Activated T-cell treated with anti-CD3 and anti-CD28 coated beads, Interleukin-2, amount 50 U/mL, for 4 hours (primary cell): ENCODE results near the gene REV1. TPM values are rescaled to one million over a fixed set of nuclear protein-coding genes. Genes with fewer than 3 reads are reported as not detected.

Source experiments
- ATAC-seq, 2 donors: fragments of 200-7000 bp; cut with Tn5 transposase; one replicate each; pipeline ENCODE4 v1.10.0; 2021
- DNase-seq: peaks from one replicate; pipeline ENCODE4 v3.0.0-alpha.2; 2020
- H3K27me3 Mint-ChIP-seq: one replicate; pipeline ENCODE4 v1.8.0; 2021; ENCODE audit warnings: low read depth, mixed read lengths
- H3K36me3 Mint-ChIP-seq: one replicate; pipeline ENCODE4 v1.8.0; 2022; ENCODE audit warnings: mixed read lengths; ENCODE audit not compliant: insufficient read depth
- H3K4me1 Mint-ChIP-seq: one replicate; pipeline ENCODE4 v1.8.0; 2021; ENCODE audit warnings: low read depth, mixed read lengths
- H3K4me3 Mint-ChIP-seq: one replicate; pipeline ENCODE4 v1.8.0; 2021; ENCODE audit warnings: mild to moderate bottlenecking, moderate library complexity, mixed read lengths
- H3K9me3 Mint-ChIP-seq: one replicate; pipeline ENCODE4 v1.8.0; 2021; ENCODE audit warnings: mixed read lengths
- total RNA-seq, 3 donors: library from RNA; stranded (reverse); gene quantifications; one replicate each; pipeline ENCODE4 v1.2.1, GENCODE V29; 2021

REV1 gene
- total RNA-seq, 3 donors from 2014 or later, result 22.0 to 26.8 (median 23.1) TPM

DNA sequence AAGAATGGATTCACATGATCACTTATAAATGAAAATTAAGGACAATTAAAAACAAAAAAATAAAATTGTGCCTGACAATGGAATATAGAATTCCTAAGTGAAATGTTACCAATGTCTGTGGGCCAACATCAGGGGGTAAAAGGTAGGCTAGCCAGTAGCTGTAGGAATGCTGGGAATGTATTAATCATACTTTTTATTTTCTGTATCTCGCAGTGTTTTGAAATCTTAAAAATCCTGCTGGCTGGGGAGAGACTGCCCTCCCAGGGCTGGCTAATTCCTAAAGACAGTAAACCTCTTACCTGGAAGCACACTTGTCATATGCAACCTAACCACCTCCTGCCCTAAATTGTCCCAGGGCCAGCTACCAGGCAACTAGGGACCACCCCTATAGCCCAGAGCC, 69.8 kb downstream of the REV1 start:
- ATAC-seq (no peak), DNase-seq (no peak)
- no peaks in the 10 kb centered on the region for H3K4me1 Mint-ChIP-seq
- H3K27me3 Mint-ChIP-seq, result no peaks in the 10 kb centered on the region
- H3K4me3 Mint-ChIP-seq, result no peak overlapping the region
- H3K36me3 Mint-ChIP-seq, result peaks cover 47% of the 10 kb centered on the region
- no peaks in the 10 kb centered on the region for H3K9me3 Mint-ChIP-seq

DNA sequence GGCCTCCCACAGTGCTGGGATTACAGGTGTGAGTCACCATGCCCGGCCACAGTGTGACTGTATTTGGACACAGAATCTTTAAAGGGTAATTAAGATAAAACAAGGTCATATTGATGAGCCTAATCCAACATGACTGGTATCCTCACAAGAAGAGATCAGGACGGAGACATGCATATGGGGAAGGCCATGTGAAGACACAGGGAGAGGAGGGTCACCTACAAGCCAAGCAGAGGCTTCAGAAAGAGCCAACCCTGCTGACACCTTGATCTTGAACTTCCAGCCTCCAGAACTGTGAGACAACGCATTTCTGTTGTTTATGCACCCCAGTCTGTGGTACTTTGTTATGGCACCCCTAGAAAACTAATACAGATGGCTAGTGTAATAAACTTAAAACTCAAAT, 72.4 kb downstream of the REV1 start:
- Mint-ChIP-seq H3K4me3 (no peak overlapping the region), H3K4me1 (no peaks in the 10 kb centered on the region), H3K27me3 (no peaks in the 10 kb centered on the region), H3K9me3 (no peaks in the 10 kb centered on the region), H3K36me3 (peaks cover 50% of the 10 kb centered on the region)
- DNase-seq (no peak), ATAC-seq (no peak)

DNA sequence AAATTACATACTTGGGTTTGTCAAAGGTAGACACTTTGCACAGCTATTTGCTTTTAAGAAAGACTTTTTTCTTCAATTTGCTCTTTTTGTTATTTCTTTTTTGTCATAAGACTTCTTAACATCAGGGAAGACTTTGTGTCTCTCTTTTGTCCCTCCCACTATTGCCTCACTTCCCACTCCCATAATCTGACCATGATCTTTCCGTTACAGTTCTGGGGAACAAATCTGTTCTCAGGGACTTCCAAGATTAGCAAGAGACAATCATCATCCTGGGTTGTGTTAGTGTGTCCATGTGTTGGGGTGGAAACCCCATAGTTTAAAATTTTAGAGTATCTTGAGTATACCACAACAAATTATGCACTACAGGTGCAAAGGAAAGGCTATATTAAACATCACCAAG, 75.3 kb downstream of the REV1 start:
- Mint-ChIP-seq H3K9me3 (no peaks in the 10 kb centered on the region), H3K27me3 (no peaks in the 10 kb centered on the region), H3K4me3 (no peak overlapping the region), H3K4me1 (no peaks in the 10 kb centered on the region), H3K36me3 (peaks cover 36% of the 10 kb centered on the region)
- DNase-seq (no peak), ATAC-seq (no peak)

DNA sequence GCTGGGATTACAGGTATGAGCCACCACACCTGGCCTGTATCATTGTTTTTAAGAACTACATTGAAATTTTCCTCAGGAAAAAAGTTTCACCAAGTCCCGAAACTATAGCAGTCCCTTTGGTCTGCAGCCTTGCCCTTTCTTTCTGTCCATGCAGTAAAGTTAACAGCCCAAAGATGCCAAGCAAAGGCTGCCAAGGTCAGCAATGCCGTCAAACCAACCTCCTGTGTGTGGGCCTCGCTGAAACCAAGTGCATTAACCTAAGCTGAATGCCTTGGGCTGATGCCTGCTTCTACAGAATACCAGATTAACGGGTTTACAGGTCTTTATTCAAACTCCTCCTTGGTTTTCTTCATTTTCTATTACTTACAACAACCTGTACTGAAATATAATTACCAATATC, 79.5 kb downstream of the REV1 start:
- H3K27me3 Mint-ChIP-seq, result no peaks in the 10 kb centered on the region
- ATAC-seq, result no peak
- no peak overlapping the region for H3K4me3 Mint-ChIP-seq
- peaks cover 20% of the 10 kb centered on the region for H3K36me3 Mint-ChIP-seq
- H3K4me1 Mint-ChIP-seq, result no peaks in the 10 kb centered on the region
- no peak for DNase-seq
- no peaks in the 10 kb centered on the region for H3K9me3 Mint-ChIP-seq

DNA sequence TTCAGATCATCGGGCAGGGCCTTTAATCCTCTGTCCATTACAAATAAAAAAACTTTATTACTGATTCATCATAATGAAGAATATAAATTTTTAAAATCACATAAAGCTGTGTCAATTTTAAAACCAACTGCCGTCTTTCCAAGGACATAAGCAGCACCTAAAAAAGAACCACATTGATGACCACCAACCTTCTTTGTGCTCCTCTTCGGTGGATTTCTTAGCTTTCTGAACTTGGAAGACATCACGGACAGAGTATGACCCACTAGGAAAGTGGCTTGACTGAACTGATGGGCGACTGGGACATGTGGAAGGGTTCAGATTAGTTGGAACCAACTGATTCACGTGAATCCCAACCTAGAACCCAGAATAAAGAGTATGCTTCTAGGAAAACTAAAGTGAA, 83.7 kb downstream of the REV1 start:
- DNase-seq (no peak), ATAC-seq (no peak)
- no peak overlapping the region for H3K4me3 Mint-ChIP-seq
- no peaks in the 10 kb centered on the region for H3K9me3 Mint-ChIP-seq
- no peaks in the 10 kb centered on the region for H3K27me3 Mint-ChIP-seq
- peaks cover 30% of the 10 kb centered on the region for H3K36me3 Mint-ChIP-seq
- H3K4me1 Mint-ChIP-seq, result peaks cover 6% of the 10 kb centered on the region

DNA sequence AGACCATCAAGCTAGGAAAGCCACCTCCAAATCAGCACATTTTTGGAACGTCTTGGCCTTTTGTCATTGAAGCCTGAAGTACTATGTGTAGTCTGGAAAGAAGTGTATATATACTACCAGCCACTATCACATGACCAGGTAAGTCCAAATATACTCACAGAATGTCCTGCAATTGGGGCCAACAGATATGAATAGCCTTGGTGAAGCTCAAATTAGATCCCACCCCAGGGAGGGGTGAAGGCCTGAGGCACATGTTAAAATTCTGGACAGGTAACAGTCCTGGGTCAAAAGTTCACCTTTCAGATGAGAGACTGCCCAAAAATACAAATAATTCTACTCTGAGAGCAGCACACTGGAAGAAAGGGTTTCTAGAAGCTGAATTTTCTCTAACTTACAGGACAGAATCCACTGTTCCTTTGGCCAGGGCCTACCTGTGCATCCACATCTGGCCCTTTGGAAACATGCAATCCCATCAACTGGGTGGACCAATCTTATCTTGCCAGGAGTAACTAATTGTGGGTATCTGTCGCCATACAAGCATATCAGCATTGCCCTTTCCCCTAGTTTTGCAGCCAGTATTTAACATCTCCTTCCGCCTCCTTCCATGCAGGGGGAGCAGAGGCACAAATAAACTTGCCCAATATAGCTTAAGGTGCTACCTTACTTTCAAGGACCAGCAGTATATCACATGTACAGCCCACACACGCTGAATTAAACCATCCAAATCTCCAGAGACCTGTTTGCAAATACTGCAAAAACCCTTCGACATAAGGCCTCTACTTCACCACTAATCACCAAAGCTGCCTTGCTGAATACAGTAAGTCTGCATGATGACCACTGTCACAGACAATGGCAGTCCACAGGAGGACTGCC, 84.8 kb downstream of the REV1 start:
- Mint-ChIP-seq H3K27me3 (no peaks in the 10 kb centered on the region), H3K36me3 (peaks cover 32% of the 10 kb centered on the region), H3K9me3 (no peaks in the 10 kb centered on the region), H3K4me1 (peaks cover 6% of the 10 kb centered on the region), H3K4me3 (no peak overlapping the region)
- no peak for DNase-seq
- no peak for ATAC-seq

DNA sequence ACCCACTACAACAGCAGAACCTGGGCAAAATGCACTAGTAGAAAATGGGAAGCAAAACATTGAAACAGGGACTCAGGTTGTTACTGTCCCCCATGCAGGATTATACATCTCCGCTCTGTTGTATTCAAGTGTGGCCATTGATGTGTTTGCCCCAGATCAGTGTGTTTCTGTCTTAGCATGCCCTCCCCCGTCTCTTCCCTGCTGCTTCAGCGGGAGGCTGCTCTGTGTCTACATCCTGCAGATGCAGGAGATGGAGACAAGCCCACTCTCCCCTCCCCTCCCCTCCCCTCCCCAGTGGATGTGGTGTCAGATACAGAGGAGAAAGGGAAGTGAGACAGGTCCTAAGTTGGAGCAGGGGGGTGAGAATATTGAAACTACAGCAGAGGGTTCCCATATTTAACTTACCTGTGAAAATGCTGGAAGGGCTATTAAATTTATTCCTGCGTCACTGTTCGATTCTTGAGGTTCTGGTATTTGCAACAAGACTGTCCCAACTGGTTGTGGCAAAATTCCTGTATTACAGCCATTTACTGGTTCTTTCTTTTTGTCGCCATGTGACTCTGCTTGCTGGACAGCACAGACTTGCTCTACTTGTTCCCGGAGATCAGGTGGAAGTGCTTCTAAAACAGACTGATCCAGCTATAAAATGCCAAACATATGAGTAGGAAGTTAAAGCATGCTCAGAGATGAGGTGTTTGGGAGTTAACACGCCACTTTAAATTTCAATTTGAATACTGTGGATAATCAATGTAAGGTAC, 85.6 kb downstream of the REV1 start:
- Mint-ChIP-seq H3K36me3 (peaks cover 38% of the 10 kb centered on the region), H3K27me3 (no peaks in the 10 kb centered on the region), H3K4me3 (no peak overlapping the region), H3K4me1 (peaks cover 6% of the 10 kb centered on the region), H3K9me3 (no peaks in the 10 kb centered on the region)
- DNase-seq (no peak), ATAC-seq (no peak)

DNA sequence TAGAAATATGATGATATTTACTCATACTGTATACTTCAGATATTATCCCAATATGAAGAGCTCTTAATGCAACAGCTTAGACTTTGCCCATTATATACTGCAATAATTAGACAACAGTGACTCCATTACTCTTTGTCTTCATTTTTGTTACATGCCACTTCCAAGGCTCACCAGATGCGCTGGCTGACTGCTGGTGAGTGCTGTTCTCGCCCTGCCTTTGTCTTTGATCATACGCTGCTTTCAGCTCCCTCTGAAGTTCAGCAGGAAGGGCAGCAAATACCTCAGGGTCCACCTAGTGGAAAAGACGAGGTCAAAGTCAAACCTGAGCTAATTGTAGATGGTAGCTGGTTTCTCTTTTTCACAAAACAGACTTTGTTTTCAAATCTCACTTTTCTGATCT, 86.3 kb downstream of the REV1 start:
- peaks cover 43% of the 10 kb centered on the region for H3K36me3 Mint-ChIP-seq
- no peak overlapping the region for H3K4me3 Mint-ChIP-seq
- no peaks in the 10 kb centered on the region for H3K9me3 Mint-ChIP-seq
- peaks cover 6% of the 10 kb centered on the region for H3K4me1 Mint-ChIP-seq
- no peaks in the 10 kb centered on the region for H3K27me3 Mint-ChIP-seq
- ATAC-seq (no peak), DNase-seq (no peak)

DNA sequence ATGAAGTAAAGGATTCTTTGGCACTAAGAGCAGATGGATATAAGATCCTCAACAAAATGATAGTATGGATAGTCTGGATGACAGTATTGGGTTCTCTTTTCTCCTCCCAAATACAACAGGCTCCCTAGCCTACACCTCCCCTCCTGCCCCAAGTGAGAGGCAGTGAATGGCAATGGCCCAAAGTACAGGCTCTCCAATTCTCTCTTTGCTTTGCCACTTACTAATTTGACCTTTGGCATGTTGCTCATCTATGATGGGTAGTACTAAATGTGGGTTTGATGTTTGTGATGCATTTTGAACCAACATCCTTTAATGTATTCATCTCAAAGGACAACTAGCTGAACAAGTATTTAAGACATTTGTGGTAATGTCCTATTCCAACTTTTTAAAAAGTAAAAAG, 86.7 kb downstream of the REV1 start:
- H3K4me1 Mint-ChIP-seq, result peaks cover 6% of the 10 kb centered on the region
- ATAC-seq, result no peak
- DNase-seq, result no peak
- peaks cover 47% of the 10 kb centered on the region for H3K36me3 Mint-ChIP-seq
- H3K27me3 Mint-ChIP-seq, result no peaks in the 10 kb centered on the region
- H3K4me3 Mint-ChIP-seq, result no peak overlapping the region
- no peaks in the 10 kb centered on the region for H3K9me3 Mint-ChIP-seq

DNA sequence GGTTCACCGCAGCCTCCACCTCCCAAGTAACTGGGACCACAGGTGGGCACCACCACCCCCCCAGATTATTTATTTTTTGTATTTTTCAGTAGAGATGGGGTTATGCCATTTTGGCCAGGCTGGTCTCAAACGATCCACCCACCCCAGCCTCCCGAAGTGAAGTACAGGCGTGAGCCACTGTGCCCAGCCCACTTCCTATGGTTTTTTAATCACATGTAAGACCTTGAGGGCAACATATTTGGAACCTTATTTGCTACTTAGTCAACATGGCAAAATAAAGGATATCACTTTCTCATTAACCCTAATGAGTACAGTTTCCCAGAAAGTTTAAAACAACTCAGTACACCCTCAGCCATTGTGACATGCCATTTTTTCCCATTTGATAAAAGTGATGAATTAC, 88.0 kb downstream of the REV1 start:
- DNase-seq (no peak), ATAC-seq (no peak)
- H3K4me1 Mint-ChIP-seq, result peaks cover 6% of the 10 kb centered on the region
- H3K36me3 Mint-ChIP-seq, result peaks cover 48% of the 10 kb centered on the region
- no peaks in the 10 kb centered on the region for H3K9me3 Mint-ChIP-seq
- H3K27me3 Mint-ChIP-seq, result no peaks in the 10 kb centered on the region
- no peak overlapping the region for H3K4me3 Mint-ChIP-seq

DNA sequence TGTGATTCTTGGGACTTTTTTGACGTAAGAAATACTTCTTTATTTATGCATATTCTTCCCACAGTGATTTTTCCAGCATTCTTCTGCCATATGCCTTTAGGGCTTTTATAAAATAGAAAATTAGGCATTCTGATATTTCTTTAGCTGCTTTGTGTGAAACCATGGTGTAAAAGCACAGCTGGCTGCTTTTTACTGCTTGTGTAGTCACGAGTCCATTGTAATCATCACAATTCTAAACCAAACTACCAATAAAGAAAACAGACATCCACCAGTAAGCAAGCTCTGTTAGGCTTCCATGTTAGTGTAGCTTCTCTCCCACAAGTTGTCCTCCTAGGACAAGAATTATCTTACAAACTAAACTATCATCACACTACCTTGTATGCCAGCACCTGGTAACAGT, 90.0 kb downstream of the REV1 start:
- DNase-seq, result no peak
- Mint-ChIP-seq H3K4me1 (peaks cover 6% of the 10 kb centered on the region), H3K9me3 (no peaks in the 10 kb centered on the region), H3K36me3 (peaks cover 56% of the 10 kb centered on the region), H3K27me3 (no peaks in the 10 kb centered on the region), H3K4me3 (no peak overlapping the region)
- ATAC-seq, result no peak

DNA sequence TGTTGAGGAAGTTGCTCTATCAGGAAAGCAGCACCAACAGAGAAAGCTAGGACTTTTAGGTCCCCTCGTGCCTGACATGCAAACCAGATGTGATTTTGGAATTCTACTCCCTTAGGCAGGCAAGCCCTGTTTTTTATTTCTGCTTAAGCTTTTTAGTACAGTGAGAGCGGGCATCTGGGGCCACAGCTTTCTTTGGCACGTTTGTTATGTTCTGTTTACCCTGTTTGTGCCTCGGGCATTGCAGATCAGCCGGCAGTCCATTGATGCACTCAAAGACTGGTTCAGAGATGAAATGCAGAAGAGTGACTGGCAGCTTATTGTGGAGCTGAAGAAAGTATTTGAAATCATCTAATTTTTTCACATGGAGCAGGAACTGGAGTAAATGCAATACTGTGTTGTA, 90.8 kb downstream of the REV1 start:
- peaks cover 51% of the 10 kb centered on the region for H3K36me3 Mint-ChIP-seq
- H3K9me3 Mint-ChIP-seq, result no peaks in the 10 kb centered on the region
- DNase-seq (no peak), ATAC-seq (no peak)
- peaks cover 4% of the 10 kb centered on the region for H3K4me1 Mint-ChIP-seq
- H3K4me3 Mint-ChIP-seq, result no peak overlapping the region
- H3K27me3 Mint-ChIP-seq, result no peaks in the 10 kb centered on the region

DNA sequence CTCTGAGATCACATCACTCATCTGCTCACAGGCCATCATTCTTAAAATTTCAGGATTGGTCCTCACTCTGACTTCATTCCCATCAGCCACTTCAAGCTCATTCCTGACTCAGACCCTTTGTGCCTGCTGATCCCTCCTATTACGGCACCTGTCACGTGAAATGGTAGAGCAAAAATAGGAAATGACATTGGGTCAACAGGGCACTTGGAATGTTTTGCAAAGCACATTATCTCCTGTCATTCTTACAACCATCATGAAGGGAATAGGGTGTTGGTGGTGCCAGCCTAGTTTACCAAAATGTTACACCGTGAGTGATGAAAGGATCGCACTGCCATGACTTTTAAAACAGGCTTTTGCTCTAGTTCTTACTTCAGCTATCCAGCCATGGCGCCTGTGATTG, 91.5 kb downstream of the REV1 start:
- Mint-ChIP-seq H3K36me3 (peaks cover 47% of the 10 kb centered on the region), H3K4me1 (no peaks in the 10 kb centered on the region)

DNA sequence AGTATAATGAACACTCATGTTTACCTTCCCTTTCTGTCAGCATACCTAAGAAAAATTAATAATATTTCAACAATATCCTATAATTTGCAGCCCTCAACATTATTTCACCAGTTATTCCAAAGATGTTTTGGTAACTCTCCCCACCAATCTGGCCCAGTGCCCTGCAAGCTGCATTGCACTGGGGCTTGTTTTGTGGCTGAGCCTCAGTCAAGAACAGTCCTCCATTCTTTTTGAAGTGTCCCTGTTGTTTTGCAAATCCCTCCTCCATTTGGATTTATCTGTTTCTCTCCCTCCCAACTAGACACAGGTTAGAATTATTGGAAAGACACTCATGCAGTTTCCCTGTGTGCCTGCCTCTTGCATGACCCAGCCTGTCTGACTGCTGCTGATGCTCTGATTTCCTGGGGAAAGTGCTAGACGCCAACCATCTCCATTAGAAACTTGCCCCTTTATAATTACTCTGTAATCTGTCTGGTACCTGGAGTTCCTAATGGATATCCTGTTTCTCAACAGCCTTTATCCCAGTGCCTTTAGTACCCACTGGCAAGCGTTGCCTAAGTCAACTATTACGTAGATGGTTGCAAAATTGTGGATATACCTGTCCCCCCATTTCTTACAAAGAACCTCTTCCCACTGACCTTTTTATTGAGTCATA, 92.4 kb downstream of the REV1 start:
- Mint-ChIP-seq H3K36me3 (peaks cover 43% of the 10 kb centered on the region), H3K27me3 (no peaks in the 10 kb centered on the region), H3K4me1 (no peaks in the 10 kb centered on the region), H3K4me3 (no peak overlapping the region), H3K9me3 (no peaks in the 10 kb centered on the region)
- ATAC-seq (no peak), DNase-seq (no peak)

More for the DNA sequence above, 91.5 kb downstream of the REV1 start:
- ATAC-seq (no peak), DNase-seq (no peak)
- H3K27me3 Mint-ChIP-seq, result no peaks in the 10 kb centered on the region
- H3K4me3 Mint-ChIP-seq, result no peak overlapping the region
- no peaks in the 10 kb centered on the region for H3K9me3 Mint-ChIP-seq
